ENCODE results near the gene KPNA1. TPM values are rescaled to one million over a fixed set of nuclear protein-coding genes. Genes with fewer than 3 reads are reported as not detected.

The KPNA1 gene
- total and polyA plus RNA-seq, 4 donors: 10.8 to 55.2 (median 28.9) TPM

GRCh38 chr3:122392868-122393844 lies 121.6 kb downstream of the KPNA1 start:
- ATAC-seq (ENCODE audit: insufficient read depth, low FRiP score): peak; percentile 56
- no peak overlapping the region for H3K9ac ChIP-seq (ENCODE audit: insufficient read depth in 1 of 2, low read length in 2 of 2)
- no peaks in the 10 kb centered on the region for H3K27me3 ChIP-seq (ENCODE audit: control insufficient read depth in 3 of 3, insufficient read depth in 3 of 3, low read length in 2 of 3)
- peak; percentile 53 for TF ChIP-seq CTCF (IDR thresholded peaks at IDR 0.05; ENCODE audit: control extremely low read depth, extremely low read depth)
- H3K4me1 ChIP-seq (ENCODE audit: control insufficient read depth in 5 of 5, insufficient read depth in 5 of 5, low read length in 5 of 5): peaks cover 0 to 27% (median 0%) of the 10 kb centered on the region in 5 donors
- no peak overlapping the region for H3K27ac ChIP-seq (ENCODE audit: low read depth in 1 of 2, low read length in 1 of 2)
- no peaks in the 10 kb centered on the region for H3K9me3 ChIP-seq (ENCODE audit: control insufficient read depth in 4 of 4, insufficient read depth in 3 of 4, low read length in 3 of 4)
- H3K4me3 ChIP-seq: no peak overlapping the region
- peak in 2 of 3 donors; percentile 56 to 65 for DNase-seq
- WGBS, 2 donors: 48 to 56% methylated on average over 2 of the region's 2 CpGs
- H3K36me3 ChIP-seq (ENCODE audit: control insufficient read depth in 4 of 4, insufficient read depth in 4 of 4, low read length in 4 of 4): peaks cover 0 to 5% (median 3%) of the 10 kb centered on the region in 4 donors

- WGBS, 2 donors: 57 to 73% methylated on average over 2 of the region's 2 CpGs
- Histone ChIP-seq H3K36me3 (ENCODE audit: control insufficient read depth in 4 of 4, insufficient read depth in 4 of 4, low read length in 4 of 4) (peaks cover 0 to 5% (median 3%) of the 10 kb centered on the region in 4 donors), H3K9ac (ENCODE audit: insufficient read depth in 1 of 2, low read length in 2 of 2) (peak overlapping the region in 1 of 2 donors; percentile 57), H3K27ac (ENCODE audit: low read depth in 1 of 2, low read length in 1 of 2) (no peak overlapping the region), H3K4me1 (ENCODE audit: control insufficient read depth in 5 of 5, insufficient read depth in 5 of 5, low read length in 5 of 5) (peaks cover 0 to 27% (median 0%) of the 10 kb centered on the region in 5 donors), H3K27me3 (ENCODE audit: control insufficient read depth in 3 of 3, insufficient read depth in 3 of 3, low read length in 2 of 3) (no peaks in the 10 kb centered on the region), H3K9me3 (ENCODE audit: control insufficient read depth in 4 of 4, insufficient read depth in 3 of 4, low read length in 3 of 4) (no peaks in the 10 kb centered on the region), H3K4me3 (no peak overlapping the region)
- no peak for TF ChIP-seq CTCF (IDR thresholded peaks at IDR 0.05; ENCODE audit: control extremely low read depth, extremely low read depth)
- DNase-seq (peak in 2 of 3 donors; percentile 46 to 65), ATAC-seq (ENCODE audit: insufficient read depth, low FRiP score) (no peak)
These were observed 122.9 kb downstream of the KPNA1 start for GRCh38 chr3:122391681-122392446.

- Histone ChIP-seq H3K27me3 (ENCODE audit: control insufficient read depth in 3 of 3, insufficient read depth in 3 of 3, low read length in 2 of 3) (no peaks in the 10 kb centered on the region), H3K4me3 (no peak overlapping the region), H3K36me3 (ENCODE audit: control insufficient read depth in 4 of 4, insufficient read depth in 4 of 4, low read length in 4 of 4) (peaks cover 0 to 5% (median 3%) of the 10 kb centered on the region in 4 donors), H3K9ac (ENCODE audit: insufficient read depth in 1 of 2, low read length in 2 of 2) (no peak overlapping the region), H3K9me3 (ENCODE audit: control insufficient read depth in 4 of 4, insufficient read depth in 3 of 4, low read length in 3 of 4) (no peaks in the 10 kb centered on the region), H3K27ac (ENCODE audit: low read depth in 1 of 2, low read length in 1 of 2) (no peak overlapping the region), H3K4me1 (ENCODE audit: control insufficient read depth in 5 of 5, insufficient read depth in 5 of 5, low read length in 5 of 5) (peaks cover 0 to 27% (median 4%) of the 10 kb centered on the region in 5 donors)
- ATAC-seq (ENCODE audit: insufficient read depth, low FRiP score): no peak
- 75% methylated on average over 4 of the region's 4 CpGs for WGBS, 2 donors
- peak; percentile 17 to 64 (median 32) for DNase-seq
- TF ChIP-seq CTCF (IDR thresholded peaks at IDR 0.05; ENCODE audit: control extremely low read depth, extremely low read depth): no peak
These were observed 124.1 kb downstream of the KPNA1 start for GRCh38 chr3:122390665-122391064.

Measured in lung (tissue), 12 donors.